ENCODE data around the gene PDSS2. TPM values are rescaled to one million over a fixed set of nuclear protein-coding genes. Genes with fewer than 3 reads are reported as not detected.
"Not testable (repeated sequence)": the region's sequence is repeated elsewhere in the genome, so short reads cannot be mapped to it uniquely, and the experiment has no call there.

The PDSS2 gene
- total RNA-seq, 1 donor from 2014 or later = 7.8 TPM

GRCh38 chr6:107475360-107475759, 16.0 kb upstream of the PDSS2 start:
- DNase-seq (ENCODE audit: extremely low read depth, low read depth, low spot score) = not testable (repeated sequence)

- no peak for DNase-seq (ENCODE audit: extremely low read depth, low read depth, low spot score)
Measured at GRCh38 chr6:107473660-107474059, 14.3 kb upstream of the PDSS2 start.

GRCh38 chr6:107470364-107470763, 11.0 kb upstream of the PDSS2 start:
- no peak for DNase-seq (ENCODE audit: extremely low read depth, low read depth, low spot score)

- no peak for DNase-seq (ENCODE audit: extremely low read depth, low read depth, low spot score)
Measured at GRCh38 chr6:107466062-107466461, 6.7 kb upstream of the PDSS2 start.

- no peak for DNase-seq (ENCODE audit: extremely low read depth, low read depth, low spot score)
Measured at GRCh38 chr6:107460083-107460631, 793 bp upstream of the PDSS2 start.

- no peak for DNase-seq (ENCODE audit: extremely low read depth, low read depth, low spot score)
Measured at GRCh38 chr6:107458672-107459282, 587 bp downstream of the PDSS2 start.

GRCh38 chr6:107448776-107449175, 10.6 kb downstream of the PDSS2 start:
- no peak for DNase-seq (ENCODE audit: extremely low read depth, low read depth, low spot score)

- no peak for DNase-seq (ENCODE audit: extremely low read depth, low read depth, low spot score)
Measured at GRCh38 chr6:107447663-107448216, 11.6 kb downstream of the PDSS2 start.

GRCh38 chr6:107444277-107444676, 15.1 kb downstream of the PDSS2 start:
- DNase-seq (ENCODE audit: extremely low read depth, low read depth, low spot score) = no peak

- no peak for DNase-seq (ENCODE audit: extremely low read depth, low read depth, low spot score)
Measured at GRCh38 chr6:107443608-107444267, 15.6 kb downstream of the PDSS2 start.

- no peak for DNase-seq (ENCODE audit: extremely low read depth, low read depth, low spot score)
Measured at GRCh38 chr6:107442938-107443607, 16.3 kb downstream of the PDSS2 start.

GRCh38 chr6:107441682-107442081, 17.7 kb downstream of the PDSS2 start:
- no peak for DNase-seq (ENCODE audit: extremely low read depth, low read depth, low spot score)

- no peak for DNase-seq (ENCODE audit: extremely low read depth, low read depth, low spot score)
Measured at GRCh38 chr6:107440936-107441335, 18.4 kb downstream of the PDSS2 start.

GRCh38 chr6:107439406-107439805, 20.0 kb downstream of the PDSS2 start:
- DNase-seq (ENCODE audit: extremely low read depth, low read depth, low spot score) = no peak

GRCh38 chr6:107437691-107438090, 21.7 kb downstream of the PDSS2 start:
- DNase-seq (ENCODE audit: extremely low read depth, low read depth, low spot score) = no peak

- DNase-seq (ENCODE audit: extremely low read depth, low read depth, low spot score) = no peak
Measured at GRCh38 chr6:107436881-107437280, 22.5 kb downstream of the PDSS2 start.

GRCh38 chr6:107435798-107436197, 23.6 kb downstream of the PDSS2 start:
- no peak for DNase-seq (ENCODE audit: extremely low read depth, low read depth, low spot score)

GRCh38 chr6:107434812-107435211, 24.6 kb downstream of the PDSS2 start:
- no peak for DNase-seq (ENCODE audit: extremely low read depth, low read depth, low spot score)

GRCh38 chr6:107425951-107426350, 33.4 kb downstream of the PDSS2 start:
- not testable (repeated sequence) for DNase-seq (ENCODE audit: extremely low read depth, low read depth, low spot score)

- no peak for DNase-seq (ENCODE audit: extremely low read depth, low read depth, low spot score)
Measured at GRCh38 chr6:107423474-107423990, 35.8 kb downstream of the PDSS2 start.

GRCh38 chr6:107421696-107422256, 37.6 kb downstream of the PDSS2 start:
- no peak for DNase-seq (ENCODE audit: extremely low read depth, low read depth, low spot score)

Measured in glomerular endothelial cell (primary cell).